Measurements from ENCODE around the gene ATG13.
"Not testable (repeated sequence)": the region's sequence is repeated elsewhere in the genome, so short reads cannot be mapped to it uniquely, and the experiment has no call there.

ATG13 gene

DNA sequence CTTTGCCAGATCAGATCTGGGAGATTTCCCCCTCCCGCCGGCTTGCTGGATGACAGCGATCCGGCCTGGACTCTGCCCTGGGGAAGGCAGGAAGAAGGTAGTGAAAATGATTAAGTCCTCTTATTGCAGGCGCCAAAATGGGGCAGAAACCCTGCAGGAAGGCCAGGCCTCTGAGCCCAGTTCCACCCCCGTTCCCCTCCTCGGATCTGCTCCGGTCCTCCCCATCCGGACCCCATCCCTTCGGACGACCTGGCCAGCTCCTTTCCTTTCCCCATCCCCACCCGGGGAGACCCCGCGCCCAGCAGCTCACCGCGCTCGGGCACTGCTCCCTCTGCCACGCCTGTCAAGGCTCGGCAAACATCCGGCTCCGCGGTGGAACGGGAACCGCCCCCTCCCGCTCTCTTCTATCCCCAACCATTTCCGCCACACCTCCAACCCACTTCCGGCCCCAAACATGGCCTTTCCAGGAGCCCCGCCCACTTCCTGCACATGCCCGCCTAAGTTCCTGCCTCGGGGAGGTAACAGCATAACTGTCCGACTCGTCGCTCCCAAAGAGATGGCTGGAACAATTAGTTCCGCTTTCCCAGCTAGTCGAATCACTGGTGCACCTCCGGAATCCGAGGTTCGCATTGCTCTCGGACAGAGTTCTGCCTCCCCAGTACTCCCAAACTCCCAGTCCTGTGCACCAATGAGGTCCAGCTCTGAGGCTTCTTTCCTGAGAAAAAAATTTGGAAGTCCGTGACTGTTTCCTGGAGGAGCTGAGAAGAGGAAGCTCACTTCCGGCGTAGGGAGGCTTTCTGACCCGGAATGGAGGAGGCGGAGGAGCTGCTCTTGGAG, 83.1 kb downstream of the ATG13 start, which contains the start of the genes ARHGAP1 and ZNF408:
Gene ARHGAP1, minus strand, starts transcription at position 379 of the 837 bp plus-strand sequence. CDS start 4,512 bp downstream, outside the sequence.
Gene ZNF408, plus strand, starts transcription at position 791 of the 837 bp plus-strand sequence. Its CDS starts 17 bp downstream, at position 808.
- peak; percentile 100 for DNase-seq

DNA sequence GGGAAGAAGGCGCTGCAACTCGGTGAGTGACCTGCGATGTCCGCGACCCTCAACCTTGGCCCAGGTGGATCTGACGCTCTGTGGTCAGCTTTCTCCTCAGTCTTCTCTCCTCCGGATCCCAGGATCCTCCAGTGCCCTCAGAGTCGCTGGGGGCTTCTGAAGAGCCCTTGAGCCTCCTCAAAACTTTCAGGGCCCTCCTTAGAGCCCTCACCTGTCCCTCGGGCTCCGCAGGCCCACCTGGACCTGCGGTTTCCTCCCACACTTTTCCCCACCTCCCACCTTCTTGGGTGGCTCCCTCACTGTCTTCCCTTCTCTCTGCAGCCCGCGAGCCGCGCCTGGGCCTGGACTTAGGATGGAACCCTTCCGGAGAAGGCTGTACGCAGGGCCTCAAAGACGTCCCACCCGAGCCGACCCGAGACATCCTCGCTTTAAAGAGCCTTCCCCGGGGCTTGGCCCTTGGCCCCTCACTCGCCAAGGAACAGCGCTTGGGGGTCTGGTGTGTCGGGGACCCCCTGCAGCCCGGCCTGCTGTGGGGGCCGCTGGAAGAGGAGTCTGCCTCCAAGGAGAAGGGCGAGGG, 83.8 kb downstream of the ATG13 start:
- no peak for DNase-seq

DNA sequence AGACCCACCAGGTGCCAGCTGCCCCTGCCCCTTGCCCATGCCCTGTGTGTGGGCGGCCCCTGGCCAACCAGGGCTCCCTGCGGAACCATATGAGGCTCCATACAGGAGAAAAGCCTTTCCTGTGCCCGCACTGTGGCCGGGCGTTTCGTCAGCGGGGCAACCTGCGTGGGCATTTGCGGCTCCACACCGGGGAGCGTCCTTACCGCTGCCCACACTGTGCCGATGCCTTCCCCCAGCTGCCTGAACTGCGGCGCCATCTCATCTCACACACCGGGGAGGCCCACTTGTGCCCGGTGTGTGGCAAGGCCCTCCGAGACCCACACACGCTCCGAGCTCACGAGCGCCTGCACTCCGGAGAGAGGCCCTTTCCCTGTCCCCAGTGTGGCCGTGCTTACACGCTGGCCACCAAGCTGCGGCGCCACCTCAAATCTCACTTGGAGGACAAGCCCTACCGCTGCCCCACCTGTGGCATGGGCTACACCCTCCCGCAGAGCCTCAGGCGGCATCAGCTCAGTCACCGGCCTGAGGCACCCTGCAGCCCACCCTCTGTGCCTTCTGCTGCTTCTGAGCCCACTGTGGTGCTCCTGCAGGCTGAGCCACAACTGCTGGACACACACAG, 87.8 kb downstream of the ATG13 start:
- DNase-seq = no peak

DNA sequence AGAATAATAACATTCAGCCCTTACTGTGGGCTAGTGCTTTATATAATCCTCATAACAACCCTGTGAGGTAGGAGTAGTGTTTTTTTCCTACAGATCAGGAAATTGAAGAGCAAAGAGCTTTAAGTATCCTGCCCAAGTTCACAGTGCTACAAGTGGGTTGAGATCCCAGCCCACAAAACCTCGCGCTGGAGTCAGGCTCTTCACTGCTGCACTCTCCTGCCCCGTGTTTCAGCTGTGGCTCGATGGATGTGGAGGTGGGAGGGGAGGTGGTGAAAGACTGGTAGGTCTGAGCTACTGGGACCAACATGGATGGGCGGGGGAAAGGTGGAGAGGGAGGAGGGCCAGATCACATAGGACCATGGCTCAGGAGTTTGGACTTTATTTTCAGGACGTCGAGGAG, 89.5 kb downstream of the ATG13 start:
- no peak for DNase-seq

DNA sequence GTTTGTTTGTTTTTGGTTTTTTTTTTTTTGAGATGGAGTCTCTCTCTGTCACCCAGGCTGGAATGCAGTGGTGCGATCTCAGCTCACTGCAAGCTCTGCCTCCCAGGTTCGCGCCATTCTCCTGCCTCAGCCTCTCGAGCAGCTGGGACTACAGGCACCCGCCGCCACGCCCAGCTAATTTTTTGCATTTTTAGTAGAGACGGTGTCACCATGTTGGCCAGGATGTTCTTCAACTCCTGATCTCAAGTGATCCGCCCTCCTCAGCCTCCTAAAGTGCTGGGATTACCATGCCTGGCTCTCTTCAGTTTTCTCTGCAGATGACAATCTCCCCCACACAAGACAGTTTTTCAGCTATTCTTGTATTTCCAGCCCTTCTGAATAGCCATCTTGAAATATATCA, 92.0 kb downstream of the ATG13 start:
- not testable (repeated sequence) for DNase-seq

DNA sequence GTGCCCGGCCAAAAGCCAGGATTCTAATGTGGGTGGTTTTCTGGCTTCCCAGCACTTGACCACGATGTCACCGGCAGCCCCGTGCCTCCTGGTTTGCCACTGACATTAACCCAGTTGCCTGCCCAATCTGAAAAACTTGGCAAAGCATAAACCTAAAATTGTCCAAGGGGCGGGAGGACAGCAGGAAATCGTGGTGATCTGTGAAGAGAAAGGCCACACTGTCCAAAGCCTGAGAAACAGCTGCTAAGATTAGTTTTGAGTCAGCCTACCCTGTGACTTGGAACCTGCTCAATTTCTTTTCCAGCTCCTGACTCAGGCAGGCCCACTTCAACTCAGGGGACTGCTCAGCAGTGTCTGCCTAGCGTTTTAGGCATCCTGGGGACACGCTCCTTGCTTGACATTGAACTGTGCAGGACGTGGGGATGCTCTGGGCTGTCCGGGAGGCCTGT, 93.5 kb downstream of the ATG13 start:
- no peak for DNase-seq

DNA sequence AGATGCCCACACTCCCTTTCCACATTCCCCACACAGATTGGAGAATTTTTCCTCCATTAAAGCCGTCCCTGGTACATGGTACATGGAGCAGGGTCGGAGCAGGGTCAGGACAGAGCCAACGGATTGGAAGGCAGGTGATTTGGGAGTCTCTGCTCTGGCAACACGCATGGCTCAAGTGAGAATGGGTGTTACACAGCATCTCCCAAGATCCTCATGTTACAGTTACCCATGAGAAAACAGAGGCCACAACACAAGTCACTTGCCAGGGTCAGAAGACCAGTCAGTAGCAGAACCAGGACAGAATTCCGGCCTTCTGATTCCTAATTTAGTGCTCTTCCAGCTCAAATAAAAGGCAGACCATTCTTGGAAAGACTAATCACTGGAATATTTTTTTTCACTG, 94.0 kb downstream of the ATG13 start:
- DNase-seq = no peak

DNA sequence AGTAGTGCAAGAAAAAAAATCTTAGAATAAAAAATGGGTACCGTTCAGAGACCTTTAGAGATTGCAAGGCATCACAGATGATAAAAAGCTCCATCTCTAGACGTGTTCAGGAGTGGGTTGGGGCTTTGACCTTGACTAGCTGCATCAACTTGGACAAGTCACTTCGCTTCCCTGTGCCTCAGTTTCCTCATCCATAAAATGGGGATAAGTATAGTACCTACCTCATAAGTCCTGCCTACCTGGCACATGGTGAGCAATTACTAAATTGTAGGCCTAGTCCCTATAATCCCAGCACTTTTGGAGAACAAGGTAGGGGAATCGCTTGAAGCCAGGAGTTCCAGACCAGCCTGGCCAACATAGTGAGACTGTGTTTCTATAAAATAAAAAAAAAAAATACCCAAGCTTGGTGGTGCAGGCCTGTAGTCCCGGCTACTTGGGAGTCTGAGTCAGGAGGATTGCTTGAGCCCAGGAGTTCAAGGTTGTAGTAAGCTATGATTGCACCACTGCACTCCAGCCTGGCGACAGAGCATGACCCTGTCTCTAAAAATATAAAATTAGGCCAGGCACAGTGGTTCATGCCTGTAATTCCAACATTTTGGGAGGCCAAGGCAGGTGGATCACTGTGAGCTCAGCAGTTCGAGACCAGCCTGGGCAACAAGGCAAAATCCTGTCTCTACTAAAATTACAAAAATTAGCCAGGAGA, 95.7 kb downstream of the ATG13 start:
- no peak for DNase-seq

DNA sequence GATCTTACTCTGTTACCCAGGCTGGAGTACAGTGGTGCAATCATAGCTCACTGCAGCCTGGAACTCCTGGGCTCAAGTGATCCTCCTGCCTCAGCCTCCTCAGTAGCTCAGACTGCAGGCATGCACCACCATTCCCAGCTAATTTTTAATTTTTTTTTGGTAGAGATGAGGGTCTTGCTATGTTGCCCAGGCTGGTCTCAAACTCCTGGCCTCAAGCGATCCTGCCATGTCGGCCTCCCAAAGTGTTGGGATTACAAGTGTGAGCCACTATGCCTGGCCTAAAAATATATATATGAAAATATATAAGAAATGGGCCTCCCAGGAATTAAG, 100.4 kb downstream of the ATG13 start:
- DNase-seq = not testable (repeated sequence)

DNA sequence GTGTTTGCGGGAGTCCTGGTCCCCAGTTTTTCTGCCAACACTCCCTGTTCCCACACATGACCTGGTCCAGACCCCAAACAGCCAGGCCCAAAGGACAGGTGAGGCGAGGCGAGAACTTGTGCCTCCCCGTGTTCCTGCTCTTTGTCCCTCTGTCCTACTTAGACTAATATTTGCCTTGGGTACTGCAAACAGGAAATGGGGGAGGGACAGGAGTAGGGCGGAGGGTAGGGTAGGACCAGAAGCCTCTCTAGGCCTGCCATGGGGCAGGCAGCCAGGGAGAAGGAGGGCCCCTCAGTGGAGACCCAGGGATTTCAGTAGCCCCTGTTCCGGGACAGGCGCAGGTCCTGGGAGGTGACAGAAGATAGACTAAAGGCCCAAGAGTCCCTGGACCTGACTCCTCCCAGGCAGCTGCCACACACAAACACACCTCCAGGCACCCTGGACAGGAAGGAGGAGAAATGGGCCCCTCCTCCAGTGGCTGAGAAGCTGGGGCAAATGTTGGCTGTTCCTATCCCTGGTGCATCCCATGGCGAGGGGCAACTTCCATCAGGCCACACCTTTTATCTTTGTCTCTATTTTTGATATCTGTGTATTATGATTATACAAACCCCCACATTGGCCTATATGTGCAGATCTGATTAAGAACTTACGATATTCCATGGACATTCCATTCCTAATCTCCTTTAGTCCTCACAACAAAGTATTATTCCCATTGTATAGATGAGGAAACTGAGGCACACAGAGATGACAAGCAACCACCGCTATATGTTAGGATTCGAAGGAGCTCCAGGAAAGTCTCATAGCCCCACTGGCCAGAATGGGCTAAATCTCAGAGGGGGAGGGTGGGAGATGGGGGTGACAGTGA, 101.0 kb downstream of the ATG13 start:
- no peak for DNase-seq

DNA sequence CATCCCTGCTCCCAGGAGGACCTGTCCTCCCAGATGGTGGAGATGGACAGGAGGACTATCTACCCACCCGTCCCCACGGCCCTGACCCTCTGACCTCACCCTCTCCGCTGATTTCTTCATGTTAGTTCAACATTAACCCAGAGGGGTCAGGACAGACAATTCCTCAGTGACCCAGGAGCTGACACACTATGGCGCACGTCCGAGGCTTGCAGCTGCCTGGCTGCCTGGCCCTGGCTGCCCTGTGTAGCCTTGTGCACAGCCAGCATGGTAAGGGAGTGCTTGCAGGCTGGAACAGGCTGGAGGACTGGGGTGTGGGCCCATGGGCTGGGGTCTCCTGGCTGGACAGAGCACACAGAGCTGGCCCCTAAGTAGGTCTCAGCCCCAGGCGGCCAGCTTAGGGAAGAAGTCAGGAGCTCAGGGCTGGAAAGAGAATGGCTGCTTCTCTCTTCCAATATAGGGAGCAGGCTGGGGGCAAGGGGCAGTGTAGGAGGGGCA, 101.7 kb downstream of the ATG13 start, which contains the start of gene F2:
Gene F2, plus strand, starts transcription at position 166 of the 495 bp plus-strand sequence. Its CDS starts 23 bp downstream, at position 189.
- no peak for DNase-seq

DNA sequence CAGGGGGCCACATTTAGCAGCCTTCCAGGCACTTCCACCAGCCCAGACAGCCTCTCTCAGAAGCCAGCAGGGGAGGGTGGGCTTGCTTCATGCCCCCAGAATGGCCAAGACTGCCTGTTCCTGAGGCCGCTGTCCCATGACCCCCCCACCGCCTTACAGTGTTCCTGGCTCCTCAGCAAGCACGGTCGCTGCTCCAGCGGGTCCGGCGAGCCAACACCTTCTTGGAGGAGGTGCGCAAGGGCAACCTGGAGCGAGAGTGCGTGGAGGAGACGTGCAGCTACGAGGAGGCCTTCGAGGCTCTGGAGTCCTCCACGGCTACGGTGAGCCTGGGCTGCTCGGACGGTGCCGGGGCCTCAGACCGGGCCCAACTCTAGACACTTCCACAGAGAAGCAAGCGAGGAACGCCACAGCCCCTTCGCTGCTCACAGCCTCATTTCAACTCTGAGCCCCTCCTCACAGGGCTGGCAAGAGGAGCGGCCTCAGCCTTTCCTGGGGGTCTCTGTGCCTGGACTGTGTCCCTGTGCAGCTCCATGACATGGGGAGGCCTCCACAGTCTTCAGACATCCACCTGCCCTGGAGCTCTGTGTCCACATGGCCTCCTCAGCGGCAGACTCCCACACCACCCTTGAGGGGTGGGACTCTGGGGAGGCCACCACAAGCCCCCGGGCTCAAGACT, 102.3 kb downstream of the ATG13 start:
- DNase-seq = no peak

DNA sequence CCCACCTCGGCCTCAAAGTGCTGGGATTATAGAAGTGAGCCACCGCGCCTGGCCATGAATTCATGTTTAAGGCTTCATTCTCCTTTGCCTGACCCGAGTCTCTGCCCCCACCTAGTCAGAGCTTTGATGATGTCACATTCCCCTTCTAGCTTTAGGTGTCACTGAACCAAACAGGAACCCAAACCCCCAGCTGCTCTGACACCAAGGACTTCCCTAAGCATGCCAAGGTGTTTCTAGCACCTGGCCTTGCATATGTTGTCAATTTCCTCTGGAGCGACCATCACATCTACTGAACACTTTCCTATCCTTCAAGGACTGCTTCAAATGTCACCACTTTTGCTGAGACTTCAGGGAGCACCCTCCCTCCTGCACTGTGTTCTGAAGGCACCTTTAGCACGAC, 103.9 kb downstream of the ATG13 start:
- no peak for DNase-seq

DNA sequence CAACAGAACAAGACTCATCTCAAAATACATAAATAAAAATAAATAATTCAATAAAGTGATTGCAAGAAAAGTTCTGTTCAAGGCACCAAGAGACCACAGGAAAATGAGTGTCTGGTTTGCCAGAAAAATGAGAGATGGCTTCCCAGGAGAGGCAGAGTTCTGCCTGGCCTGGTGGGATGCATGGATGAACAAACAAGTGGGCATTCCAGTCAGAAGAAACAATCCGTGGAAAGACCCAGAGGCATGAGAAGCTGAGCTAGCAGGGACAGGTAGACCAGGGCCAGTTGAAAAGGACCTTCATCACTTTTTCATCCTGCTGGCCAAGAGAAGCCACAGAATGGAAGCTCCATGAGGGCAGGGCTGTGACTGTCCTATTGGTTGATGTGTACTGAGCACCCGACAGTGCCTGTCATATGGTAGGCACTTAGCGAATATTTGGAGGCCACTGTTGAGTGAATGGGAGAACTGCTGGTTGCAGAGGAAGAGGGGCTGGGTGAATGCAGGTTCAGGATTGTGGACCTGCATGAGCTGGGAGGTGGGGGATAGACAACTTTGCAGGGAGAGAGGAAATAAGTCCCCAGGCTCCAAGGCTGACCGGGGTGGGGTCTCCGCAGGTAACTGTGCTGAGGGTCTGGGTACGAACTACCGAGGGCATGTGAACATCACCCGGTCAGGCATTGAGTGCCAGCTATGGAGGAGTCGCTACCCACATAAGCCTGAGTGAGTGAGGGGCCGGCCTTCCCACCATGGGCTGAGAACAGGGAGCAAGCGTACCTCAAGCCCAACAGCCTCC, 105.4 kb downstream of the ATG13 start:
- no peak for DNase-seq

DNA sequence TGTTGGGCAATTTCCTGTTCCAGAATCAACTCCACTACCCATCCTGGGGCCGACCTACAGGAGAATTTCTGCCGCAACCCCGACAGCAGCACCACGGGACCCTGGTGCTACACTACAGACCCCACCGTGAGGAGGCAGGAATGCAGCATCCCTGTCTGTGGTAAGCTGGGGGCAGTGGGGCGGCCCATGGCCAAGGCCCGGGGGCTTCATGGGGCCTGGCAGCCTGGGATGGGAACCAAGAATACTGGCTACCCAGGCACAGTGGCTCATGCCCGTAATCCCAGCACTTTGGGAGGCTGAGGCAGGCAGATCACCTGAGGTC, 106.0 kb downstream of the ATG13 start:
- no peak for DNase-seq

DNA sequence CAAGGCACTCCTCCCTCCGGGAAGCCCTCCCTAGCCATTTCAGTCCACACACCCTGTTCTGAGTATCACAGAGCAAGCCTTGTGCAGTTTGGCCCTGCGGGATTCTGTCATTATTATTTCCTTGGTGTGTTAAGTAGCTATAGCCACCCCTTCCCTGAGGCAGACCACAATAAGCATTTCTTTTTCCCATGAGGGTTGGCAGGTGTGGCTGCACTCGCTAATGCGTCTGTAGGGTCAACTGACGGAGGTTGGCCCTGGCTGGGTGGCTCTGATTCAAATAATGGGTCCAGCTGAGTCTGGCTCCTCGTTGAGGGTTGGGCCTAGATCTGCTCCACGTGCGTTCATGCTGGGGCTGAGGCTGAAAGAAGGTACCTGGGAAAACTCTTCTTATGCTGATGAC, 106.7 kb downstream of the ATG13 start:
- peak; percentile 43 for DNase-seq
